NCI-H69 (cell line): ENCODE data around the gene SHH.

Source experiments
- DNase-seq: peaks from one replicate; lab custom pipeline; 2025; lab: John Stamatoyannopoulos, UW

SHH gene

DNA sequence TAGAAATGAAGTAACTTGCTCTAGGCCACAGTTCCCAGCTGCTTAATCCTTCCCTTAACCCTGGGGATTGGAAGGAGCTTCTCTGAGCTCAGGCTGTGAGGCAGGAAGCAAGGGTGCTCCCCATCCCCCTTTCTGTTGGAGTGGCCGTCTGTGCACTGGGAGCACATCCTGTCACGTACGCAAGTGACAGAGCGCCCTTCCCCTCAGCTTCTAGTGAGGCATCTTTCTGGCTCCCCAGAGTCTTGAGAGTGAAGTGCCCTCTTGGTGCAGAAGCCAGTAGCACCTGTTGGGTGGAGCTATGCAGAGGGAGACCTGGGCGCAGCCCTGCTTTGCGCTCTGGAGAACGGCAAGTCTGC is 47.8 kb downstream of the SHH start:
- no peak for DNase-seq

DNA sequence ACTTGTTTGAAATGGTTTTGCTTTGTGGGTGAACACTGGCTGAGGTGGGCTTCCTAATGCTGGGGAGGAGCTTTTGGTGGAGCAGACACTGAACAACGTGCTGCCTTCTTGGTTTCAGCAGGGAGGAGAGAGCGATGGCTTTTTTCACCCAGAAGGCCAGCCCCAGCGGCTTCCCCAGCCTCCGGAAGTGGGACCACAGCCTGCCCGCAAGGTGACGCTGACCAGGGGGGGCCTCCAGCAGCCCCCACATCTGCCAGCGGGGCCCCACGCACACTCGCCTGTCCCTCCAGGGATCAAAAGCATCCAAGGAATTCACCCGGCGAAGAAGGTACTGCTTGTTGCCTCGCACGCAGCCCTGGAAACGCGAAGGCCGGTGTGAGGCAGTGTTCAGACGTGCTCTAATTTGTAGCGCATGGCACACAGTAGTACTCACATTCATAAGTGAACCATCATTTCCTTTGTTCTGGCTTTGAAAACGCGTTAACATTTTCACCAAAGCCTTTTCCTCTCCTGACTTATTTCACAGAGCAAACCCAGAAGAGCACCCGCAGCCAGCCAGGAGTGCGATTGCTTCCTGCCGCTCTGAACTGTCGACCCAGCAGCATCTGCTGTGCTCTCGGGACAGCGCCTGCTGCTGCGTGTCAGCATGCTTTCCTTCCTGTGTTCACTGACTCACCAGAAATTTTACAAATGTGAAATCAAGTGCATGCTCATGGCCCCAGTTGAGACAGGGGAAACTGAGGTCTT is 48.4 kb downstream of the SHH start:
- no peak for DNase-seq

DNA sequence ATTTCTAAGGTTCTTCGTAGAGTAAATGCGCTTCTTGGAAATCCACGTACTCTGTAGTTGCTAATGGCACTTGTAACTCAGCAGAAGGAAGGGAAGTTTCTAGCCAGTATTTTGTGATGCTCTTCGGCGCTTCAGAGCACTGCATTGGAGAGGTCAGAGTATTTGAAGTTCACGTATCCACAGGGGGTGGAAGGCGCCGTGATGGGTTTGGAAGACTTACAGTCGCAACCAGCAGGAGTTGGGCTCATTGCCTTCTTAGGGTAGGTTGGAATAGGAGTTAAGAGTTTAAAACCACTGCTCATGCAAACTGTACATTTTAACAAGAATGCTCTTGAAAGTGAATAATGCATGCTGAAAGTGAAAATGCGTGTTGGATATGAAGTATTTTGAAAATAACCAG is 49.1 kb downstream of the SHH start:
- no peak for DNase-seq

DNA sequence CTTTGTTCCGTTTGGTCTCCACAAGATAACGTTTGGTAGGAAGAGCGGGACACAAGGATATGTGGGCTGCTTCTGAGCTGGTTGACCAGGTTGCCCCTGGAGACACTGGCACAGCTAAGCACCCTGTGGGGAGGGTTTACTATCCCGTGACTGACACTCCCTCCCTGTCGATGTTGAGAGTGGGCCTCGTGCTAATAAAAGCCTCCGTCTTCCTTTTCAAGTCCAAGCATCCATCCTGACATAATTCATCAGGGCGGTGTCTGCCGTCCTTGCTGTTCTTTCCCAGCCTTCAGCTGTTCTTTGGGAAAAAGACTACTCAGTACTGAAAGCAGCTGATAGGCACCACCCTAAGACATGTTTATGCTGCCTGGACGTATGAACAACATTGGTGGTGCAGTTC is 49.6 kb downstream of the SHH start:
- DNase-seq: no peak

DNA sequence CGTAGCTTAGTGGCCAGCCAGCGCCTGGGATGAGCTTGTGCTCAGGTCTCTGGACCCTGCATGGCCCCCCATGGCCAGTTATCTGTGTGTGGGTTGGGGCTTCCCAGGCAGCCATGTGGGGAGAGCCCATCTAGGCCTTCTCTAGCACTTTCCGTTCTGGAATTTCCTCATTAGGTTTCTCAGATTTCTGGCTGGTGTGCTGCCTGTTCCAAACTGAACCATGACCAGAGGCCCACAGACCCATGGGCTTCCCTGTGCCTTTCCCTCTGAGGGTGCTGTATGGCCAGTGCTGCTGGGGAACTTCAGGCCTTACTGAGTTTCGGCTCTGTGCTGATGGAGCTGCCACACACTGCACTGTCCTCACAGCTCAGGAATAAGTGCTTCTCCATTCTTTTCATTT is 50.2 kb downstream of the SHH start:
- no peak for DNase-seq

DNA sequence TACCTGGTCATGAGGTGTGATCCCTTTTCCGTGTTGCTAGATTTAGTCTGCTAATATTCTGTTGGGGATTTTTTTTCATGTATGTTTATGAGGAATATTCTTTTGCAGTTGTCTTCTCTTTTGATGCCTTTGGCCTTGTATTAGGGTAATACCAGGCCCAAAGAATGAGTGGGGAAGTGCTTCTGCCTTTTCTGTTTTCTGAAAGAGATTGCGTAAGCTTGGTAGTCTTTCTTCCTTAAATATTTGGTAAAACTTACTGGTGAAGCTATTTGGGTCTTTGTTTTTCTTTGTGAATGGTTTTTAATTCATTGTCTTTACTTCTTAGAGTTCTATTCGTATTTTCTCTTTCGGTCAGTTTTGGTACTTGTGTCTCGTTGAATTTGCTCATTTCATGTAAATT is 51.1 kb downstream of the SHH start:
- no peak for DNase-seq

DNA sequence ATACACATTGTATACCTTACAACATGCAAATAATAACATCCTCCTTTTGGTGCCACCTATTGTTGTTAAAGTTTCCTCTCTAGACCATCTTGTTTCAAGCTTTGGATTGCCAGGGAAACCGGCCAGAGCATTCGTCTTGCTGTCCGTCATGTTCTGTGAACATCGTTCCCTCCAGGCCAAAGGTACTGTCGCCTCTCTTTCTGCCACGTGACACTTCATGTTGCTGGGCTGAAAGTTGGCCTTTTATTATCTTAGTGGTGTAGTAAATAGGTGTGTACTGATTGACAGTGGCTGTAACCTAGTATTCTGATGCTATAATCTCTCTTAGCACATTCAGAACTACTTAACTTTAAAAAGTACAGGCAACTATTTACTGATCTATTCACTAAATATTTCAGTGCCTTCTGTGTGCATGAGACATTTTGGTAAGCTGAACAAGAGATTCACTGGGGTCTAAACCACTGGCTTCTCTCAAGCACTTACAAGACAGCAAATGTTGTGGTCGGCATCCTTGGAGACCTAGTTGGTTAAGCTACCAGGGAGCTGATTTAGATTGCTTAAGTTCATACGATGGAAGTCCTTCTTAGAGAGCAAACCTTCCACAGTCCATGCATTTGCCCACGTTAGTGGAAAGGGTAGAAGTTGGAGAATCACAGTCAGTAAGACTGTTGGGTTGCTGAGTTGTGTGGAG is 52.4 kb downstream of the SHH start:
- DNase-seq: no peak

DNA sequence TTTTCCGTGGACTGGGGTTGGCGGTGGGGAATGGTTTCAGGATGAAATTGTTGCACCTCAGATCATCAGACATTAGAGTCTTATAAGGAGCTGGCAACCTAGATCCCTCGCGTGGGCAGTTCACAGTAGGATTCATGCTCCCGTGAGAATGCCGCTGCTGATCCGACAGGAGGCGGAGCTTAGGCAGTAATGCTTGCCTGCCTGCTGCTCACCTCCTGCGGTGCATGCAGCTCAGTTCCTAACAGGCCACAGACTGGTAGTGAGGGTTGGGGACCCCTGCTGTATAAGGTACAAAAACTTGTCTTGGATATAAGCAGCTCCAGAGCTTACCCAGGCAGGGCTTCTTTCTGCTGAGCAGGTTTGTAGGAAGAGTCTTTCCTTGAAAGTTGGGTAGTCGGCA is 53.9 kb downstream of the SHH start:
- no peak for DNase-seq

DNA sequence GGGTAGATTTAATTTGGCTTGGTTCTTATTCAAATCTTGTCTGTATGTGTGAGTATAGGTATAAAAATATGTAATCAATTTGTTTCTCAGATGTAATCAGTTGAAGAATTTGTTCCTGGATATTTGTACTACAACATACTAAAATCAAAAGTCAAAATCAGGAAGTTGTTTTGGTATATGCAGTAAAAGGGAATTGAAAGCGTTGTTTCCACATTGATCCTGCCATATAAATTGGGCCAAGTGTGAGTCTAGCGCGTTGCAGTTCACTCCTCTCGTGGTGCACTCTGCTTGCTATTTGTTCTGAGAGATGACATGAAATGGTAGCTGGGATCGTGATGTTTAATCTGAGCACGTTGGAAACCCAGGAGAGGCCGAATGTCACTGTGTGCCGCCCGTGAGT is 55.9 kb downstream of the SHH start:
- no peak for DNase-seq

DNA sequence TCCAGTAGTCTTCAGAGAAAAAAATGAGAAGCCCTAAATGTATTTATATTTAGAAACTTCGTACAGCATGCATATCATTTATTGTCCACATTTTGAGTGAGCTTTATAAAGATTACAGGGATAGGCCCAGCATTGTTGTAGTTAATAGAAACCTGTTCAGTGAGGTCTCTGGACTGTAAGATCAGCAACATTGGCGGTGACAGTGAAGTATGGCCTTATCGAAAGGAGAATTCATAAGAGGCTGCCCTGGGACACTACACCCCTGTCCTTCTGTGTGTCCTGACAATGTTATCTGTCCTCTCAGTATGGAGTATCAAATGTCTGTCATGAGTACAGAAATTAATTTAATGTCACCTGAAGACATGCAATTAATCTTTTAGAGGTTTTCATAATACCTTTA is 57.2 kb downstream of the SHH start:
- DNase-seq: no peak

DNA sequence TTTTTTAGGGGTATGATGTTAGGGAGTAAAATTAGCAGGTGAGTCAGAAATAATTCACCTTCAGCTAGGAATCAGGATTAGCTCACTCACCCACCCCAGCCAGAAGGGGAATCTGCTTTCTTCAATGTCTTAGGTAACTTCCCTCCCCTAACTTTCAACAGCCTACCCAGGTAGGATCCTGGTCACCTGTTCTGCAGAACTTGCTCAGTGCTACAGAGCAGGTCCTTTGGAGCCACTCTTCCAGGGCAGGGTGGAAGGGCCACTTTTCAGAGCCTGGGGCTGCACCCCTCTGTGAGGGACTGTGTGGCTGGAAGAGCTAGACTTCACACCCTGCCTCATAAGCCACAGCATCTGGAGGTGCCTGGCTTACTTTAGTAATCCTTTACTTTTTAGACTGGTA is 58.1 kb downstream of the SHH start:
- no peak for DNase-seq

DNA sequence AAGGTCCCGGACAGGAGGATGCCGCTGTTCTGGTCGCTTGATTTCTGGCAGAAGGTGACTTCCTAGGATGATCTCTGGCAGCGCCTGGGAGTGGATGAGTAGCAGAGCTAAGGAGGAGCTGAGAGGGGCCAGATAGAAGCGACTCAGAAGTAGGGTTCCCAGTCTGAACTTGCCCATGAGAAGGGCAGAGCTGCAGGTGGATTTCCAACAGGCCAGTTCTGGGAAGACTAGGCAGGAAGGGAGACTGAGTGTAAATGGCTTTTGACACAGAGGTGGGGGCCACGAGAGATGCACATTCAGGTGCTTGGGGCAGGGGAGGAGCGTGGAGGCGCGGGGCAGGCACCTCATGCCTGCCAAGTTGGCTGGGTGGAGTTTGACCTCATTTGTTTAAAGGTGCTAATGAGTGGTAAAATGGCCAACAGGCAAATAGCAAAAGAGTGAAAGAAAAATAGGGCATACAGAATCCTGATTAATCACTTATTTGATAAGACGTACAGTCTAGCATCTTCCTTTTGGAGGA is 58.8 kb downstream of the SHH start:
- DNase-seq: peak; percentile 36

DNA sequence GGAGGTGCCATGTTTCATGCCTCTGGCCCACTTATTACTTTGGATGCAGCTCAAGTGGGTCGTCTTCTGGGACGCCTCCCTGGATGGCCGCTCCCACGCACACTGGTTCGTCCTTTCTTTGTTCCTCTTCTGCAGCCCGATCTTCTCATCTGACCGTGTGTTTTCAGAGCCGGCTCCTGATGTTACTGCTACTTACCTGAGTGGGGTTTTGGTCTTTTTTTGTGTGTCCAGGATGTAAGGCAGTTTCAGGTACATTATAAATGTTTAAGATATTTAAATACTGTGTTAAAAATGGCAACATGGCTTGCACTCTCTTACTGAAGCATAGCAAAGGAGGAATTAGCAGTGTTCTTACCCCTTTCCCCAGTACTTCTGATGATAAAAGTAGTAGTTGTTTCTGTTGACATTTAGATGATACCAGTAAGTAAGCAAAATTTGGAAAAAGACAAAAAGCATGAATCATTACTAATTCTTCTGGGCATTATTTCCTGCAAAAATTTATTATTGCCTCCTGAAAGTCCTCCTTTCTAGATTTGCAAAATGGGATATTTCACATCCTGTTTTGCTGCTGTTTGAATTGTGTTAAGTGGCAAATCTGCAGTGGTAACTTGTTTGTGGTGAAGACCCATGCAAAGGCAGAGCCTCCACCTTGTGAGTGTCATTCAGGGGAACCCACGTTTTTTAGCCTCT is 59.4 kb downstream of the SHH start:
- DNase-seq: no peak

DNA sequence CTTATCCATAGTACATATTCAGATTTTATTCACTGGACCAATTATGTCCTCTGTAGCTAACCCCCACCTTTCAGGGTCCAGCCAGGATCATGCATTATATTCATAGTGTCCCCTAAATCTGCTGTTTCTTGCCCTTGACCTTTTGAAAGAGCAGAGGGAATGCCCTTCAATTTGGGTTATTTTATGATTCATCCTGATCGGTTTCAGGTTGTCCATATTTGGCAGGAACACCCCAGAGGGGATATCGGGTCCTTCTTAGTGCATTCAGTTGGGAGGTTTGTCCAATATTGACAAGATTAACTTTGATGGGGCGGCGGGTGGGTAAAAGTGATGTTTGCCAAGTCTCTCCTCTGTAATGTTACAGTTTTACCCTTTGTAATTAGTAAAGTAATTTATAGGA is 60.9 kb downstream of the SHH start:
- DNase-seq: no peak

DNA sequence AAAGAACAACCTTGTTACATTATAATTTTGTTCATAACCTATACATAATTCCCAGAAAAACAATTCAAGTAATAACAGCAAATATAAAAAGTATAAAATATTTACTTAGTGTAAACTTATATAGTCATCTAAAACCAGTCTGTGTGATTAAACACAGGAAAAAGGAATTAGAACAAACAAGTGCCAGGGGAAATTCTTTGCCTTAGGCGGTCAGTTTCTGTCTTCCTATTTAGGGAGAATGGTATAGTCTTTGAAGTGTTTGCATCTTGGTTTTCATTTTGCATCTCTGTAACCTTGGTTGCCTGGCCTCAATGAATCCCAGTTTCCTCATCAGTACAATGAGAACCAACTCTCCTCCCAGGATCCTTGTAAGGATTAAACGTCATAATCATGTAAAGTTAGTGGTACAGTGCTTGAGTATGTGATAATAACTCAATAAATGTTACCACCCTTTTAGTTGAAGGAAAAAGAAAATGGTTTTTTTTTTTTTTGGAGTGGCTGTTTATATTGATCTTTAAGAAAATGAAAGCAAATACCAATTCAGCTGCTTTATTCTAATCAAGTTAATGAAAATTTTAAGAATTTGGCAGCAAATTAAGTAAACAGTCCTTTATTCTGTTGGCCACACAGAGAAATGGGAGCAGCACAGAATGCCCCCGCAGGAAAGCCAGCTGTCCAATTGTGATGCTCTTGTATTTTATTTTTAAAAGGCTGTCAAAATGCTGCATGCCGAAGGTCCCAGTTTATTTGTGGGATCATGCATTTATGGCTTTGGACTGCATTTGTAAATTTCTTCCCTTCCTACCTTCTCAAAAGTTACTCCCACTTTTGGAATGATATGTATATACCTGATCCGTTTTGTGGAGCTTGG is 61.8 kb downstream of the SHH start:
- DNase-seq: peak; percentile 23
